Tibial nerve (tissue), 4 donors: ENCODE measurements around the gene HNF4A. TPM values are rescaled to one million over a fixed set of nuclear protein-coding genes. Genes with fewer than 3 reads are reported as not detected.
A peak's percentile ranks its signal among the peaks of the same experiment; 100 is the strongest.
"Not testable (repeated sequence)": the region's sequence is repeated elsewhere in the genome, so short reads cannot be mapped to it uniquely, and the experiment has no call there.

Experiments
- DNase-seq, 2 donors: peaks; one replicate each; pipeline ENCODE4 v3.0.0-alpha.2; 2019; ENCODE audit warnings: low spot score in 2 of 2
- H3K27ac ChIP-seq, 4 donors: fragments of 200-600 bp; sonication (generic) in 3 of 4; one replicate each; pipeline ENCODE4 v1.5.1; 2017 to 2019; ENCODE audit warnings: mild to moderate bottlenecking in 1 of 4
- H3K27me3 ChIP-seq, 2 donors: fragments of 200-600 bp; sonication (generic) in 1 of 2; one replicate each; pipeline versions ENCODE4 v1.5.1 to v1.6.0; 2017 to 2019
- H3K36me3 ChIP-seq, 3 donors: fragments of 200-600 bp; sonication (generic); one replicate each; pipeline ENCODE4 v1.5.1; 2018 to 2019
- H3K4me1 ChIP-seq, 4 donors: fragments of 200-600 bp; sonication (generic) in 3 of 4; one replicate each; pipeline ENCODE4 v1.5.1; 2017 to 2019
- H3K4me3 ChIP-seq, 4 donors: fragments of 200-600 bp; sonication (generic) in 3 of 4; one replicate each; pipeline ENCODE4 v1.5.1; 2017 to 2019; ENCODE audit warnings: mild to moderate bottlenecking in 1 of 4, moderate library complexity in 1 of 4
- H3K9me3 ChIP-seq, 4 donors: fragments of 200-600 bp; sonication (generic) in 3 of 4; one replicate each; pipeline ENCODE4 v1.5.1; 2017 to 2019
- CTCF ChIP-seq, 5 experiments: fragments of 200-600 bp in 3 of 5; fragments of 450-650 bp in 2 of 5; sonication (generic) in 3 of 5; IDR thresholded peaks; one replicate each; pipeline ENCODE4 v1.5.1; 2016 to 2019; ENCODE audit warnings: antibody characterized with exemption in 5 of 5, mild to moderate bottlenecking in 3 of 5, moderate library complexity in 2 of 5
- EP300 ChIP-seq, 2 donors: sonication (generic); formaldehyde crosslinking; IDR thresholded peaks; one replicate each; pipeline ENCODE4 v1.6.1; 2017; ENCODE audit warnings: antibody characterized with exemption in 2 of 2, mild to moderate bottlenecking in 1 of 2
- POLR2A ChIP-seq, 2 donors: fragments of 450-650 bp; IDR thresholded peaks; one replicate each; pipeline ENCODE4 v1.6.1; 2017; ENCODE audit warnings: antibody characterized with exemption in 2 of 2, mild to moderate bottlenecking in 2 of 2, moderate library complexity in 2 of 2
- whole genome bisulfite sequencing, 2 donors: methylation state at CpG; one replicate each; pipeline ENCODE4 v1.1.5; 2018; 5-methylcytosine and 5-hydroxymethylcytosine counted together
- total RNA-seq, 4 donors: library from RNA; depleted of rRNA; stranded (reverse); fragments of >200 nt; gene quantifications; one replicate each; pipeline ENCODE4 v1.1.0, GENCODE V29; 2016

HNF4A gene
- total RNA-seq, 4 donors from 2014 or later, result not detected

- Histone ChIP-seq H3K27me3 (peaks cover 0 to 38% of the 10 kb centered on the region in 2 donors), H3K36me3 (no peaks in the 10 kb centered on the region), H3K27ac (no peak overlapping the region), H3K9me3 (no peaks in the 10 kb centered on the region), H3K4me3 (peak overlapping the region in 2 of 4 donors; percentile 16 to 18), H3K4me1 (peaks cover 0 to 7% (median 0%) of the 10 kb centered on the region in 4 donors)
- DNase-seq, result no peak
- TF ChIP-seq CTCF (IDR thresholded peaks at IDR 0.05), result no peak
- no peak for TF ChIP-seq EP300 (IDR thresholded peaks at IDR 0.05)
- 22 to 25% methylated on average over 19 to 31 of the region's 50 CpGs for WGBS, 2 donors
Measured at GRCh38 chr20:44326391-44327159, 28.9 kb upstream of the HNF4A start.

GRCh38 chr20:44327748-44328147 is 27.8 kb upstream of the HNF4A start:
- H3K36me3 ChIP-seq, DNase-seq, H3K27ac ChIP-seq, H3K4me3 ChIP-seq, H3K4me1 ChIP-seq, H3K9me3 ChIP-seq: not testable (repeated sequence)
- peaks cover 0 to 40% of the 10 kb centered on the region in 2 donors for H3K27me3 ChIP-seq
- 87 to 92% methylated on average over 7 of the region's 7 CpGs for WGBS, 2 donors

- H3K27ac ChIP-seq, result no peak overlapping the region
- no peak overlapping the region for H3K4me3 ChIP-seq
- no peaks in the 10 kb centered on the region for H3K36me3 ChIP-seq
- no peak for DNase-seq
- peaks cover 0 to 7% (median 0%) of the 10 kb centered on the region in 4 donors for H3K4me1 ChIP-seq
- no peaks in the 10 kb centered on the region for H3K9me3 ChIP-seq
- TF ChIP-seq EP300 (IDR thresholded peaks at IDR 0.05) (no peak), CTCF (IDR thresholded peaks at IDR 0.05) (no peak), POLR2A (IDR thresholded peaks at IDR 0.05) (no peak)
- H3K27me3 ChIP-seq, result peaks cover 0 to 35% of the 10 kb centered on the region in 2 donors
- WGBS, 2 donors, result 83 to 88% methylated on average over 4 of the region's 4 CpGs
Measured at GRCh38 chr20:44328428-44328827, 27.1 kb upstream of the HNF4A start.

- Histone ChIP-seq H3K27me3 (peaks cover 0 to 39% of the 10 kb centered on the region in 2 donors), H3K36me3 (no peaks in the 10 kb centered on the region), H3K4me1 (peaks cover 0 to 7% (median 0%) of the 10 kb centered on the region in 4 donors), H3K4me3 (no peak overlapping the region), H3K27ac (no peak overlapping the region), H3K9me3 (no peaks in the 10 kb centered on the region)
- DNase-seq, result no peak
- 85 to 94% methylated on average over 2 of the region's 2 CpGs for WGBS, 2 donors
- TF ChIP-seq POLR2A (IDR thresholded peaks at IDR 0.05), result no peak
- TF ChIP-seq EP300 (IDR thresholded peaks at IDR 0.05), result no peak
- TF ChIP-seq CTCF (IDR thresholded peaks at IDR 0.05), result no peak
Measured at GRCh38 chr20:44331201-44331600, 24.3 kb upstream of the HNF4A start.

- TF ChIP-seq EP300 (IDR thresholded peaks at IDR 0.05), result no peak
- TF ChIP-seq CTCF (IDR thresholded peaks at IDR 0.05), result no peak
- TF ChIP-seq POLR2A (IDR thresholded peaks at IDR 0.05), result no peak
- H3K4me3 ChIP-seq, result no peak overlapping the region
- H3K4me1 ChIP-seq, result no peaks in the 10 kb centered on the region
- no peak overlapping the region for H3K27ac ChIP-seq
- no peak for DNase-seq
- peaks cover 0 to 38% of the 10 kb centered on the region in 2 donors for H3K27me3 ChIP-seq
- no peaks in the 10 kb centered on the region for H3K36me3 ChIP-seq
- WGBS, 2 donors, result 28 to 34% methylated on average over 7 of the region's 8 CpGs
- no peaks in the 10 kb centered on the region for H3K9me3 ChIP-seq
Measured at GRCh38 chr20:44334306-44334705, 21.2 kb upstream of the HNF4A start.
